GM12864 (cell line): ENCODE results near the gene SP140L.
"Not testable (repeated sequence)": the region's sequence is repeated elsewhere in the genome, so short reads cannot be mapped to it uniquely, and the experiment has no call there.

Experiments
- DNase-seq: peaks from one replicate; pipeline ENCODE4 v3.0.0-alpha.2; 2011; ENCODE audit warnings: low read depth
- H3K4me3 ChIP-seq: 2 replicates; pipeline ENCODE4 v1.5.1; 2011; ENCODE audit warnings: mild to moderate bottlenecking, low read depth, low read length, control low read depth
- TF ChIP-seq, protein P1 (sequence below): IDR thresholded peaks from 2 replicates; pipeline ENCODE4 v1.5.1; 2011; ENCODE audit warnings: low read depth, mild to moderate bottlenecking, moderate library complexity, low read length, control low read depth, inconsistent platforms; ENCODE audit errors: missing control alignments

The SP140L gene

DNA sequence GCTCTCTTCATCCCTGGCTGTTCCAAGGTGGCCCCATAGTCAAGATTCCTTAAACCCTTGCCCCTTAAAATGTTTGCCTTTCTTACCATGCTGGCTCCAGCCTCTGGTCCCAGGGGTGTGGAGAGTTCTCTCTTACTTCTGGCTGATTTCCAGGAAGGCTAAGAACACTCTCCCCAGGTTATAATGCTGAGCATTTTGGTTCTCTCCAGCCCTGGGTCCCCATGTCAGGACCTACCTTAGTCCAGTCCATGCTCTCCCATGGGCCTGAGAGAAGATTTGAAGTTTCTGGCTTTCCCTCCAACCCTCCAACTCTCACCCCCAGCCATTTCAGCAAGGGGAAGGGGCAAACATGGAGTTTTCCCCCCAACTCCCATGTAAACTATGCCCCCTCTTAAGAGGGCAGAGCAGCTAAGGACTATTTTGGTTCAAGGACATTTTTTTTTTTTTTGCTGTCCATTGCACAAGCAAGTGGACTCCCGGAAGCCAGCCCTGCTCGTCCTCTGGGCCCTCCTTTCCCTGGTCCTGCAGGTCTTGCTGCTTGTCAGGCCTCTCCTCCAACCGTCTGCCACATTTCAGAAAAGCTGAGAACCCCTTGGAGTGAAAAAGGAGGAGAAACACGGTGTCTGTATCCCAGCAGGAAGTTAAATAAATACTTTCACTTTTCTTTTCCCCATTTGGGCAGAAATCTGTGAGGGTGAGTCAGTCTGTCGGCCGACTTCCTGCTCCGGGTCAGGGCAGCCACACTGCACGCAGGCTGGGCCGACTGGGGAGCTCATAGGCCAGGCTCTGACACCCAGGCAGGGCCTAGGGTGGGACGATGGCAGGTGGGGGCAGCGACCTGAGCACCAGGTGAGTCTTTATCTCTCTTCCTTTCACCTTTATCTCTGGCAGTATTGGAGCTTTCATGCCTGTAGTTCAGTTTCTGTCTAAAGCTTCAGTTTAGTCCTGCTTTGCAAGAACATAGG lies at the start of gene SP140L:
Gene SP140L (plus strand): TSS at position 741 of the 965 bp plus-strand sequence. CDS start 77 bp downstream, at position 818.
- TF ChIP-seq, protein P1, sequence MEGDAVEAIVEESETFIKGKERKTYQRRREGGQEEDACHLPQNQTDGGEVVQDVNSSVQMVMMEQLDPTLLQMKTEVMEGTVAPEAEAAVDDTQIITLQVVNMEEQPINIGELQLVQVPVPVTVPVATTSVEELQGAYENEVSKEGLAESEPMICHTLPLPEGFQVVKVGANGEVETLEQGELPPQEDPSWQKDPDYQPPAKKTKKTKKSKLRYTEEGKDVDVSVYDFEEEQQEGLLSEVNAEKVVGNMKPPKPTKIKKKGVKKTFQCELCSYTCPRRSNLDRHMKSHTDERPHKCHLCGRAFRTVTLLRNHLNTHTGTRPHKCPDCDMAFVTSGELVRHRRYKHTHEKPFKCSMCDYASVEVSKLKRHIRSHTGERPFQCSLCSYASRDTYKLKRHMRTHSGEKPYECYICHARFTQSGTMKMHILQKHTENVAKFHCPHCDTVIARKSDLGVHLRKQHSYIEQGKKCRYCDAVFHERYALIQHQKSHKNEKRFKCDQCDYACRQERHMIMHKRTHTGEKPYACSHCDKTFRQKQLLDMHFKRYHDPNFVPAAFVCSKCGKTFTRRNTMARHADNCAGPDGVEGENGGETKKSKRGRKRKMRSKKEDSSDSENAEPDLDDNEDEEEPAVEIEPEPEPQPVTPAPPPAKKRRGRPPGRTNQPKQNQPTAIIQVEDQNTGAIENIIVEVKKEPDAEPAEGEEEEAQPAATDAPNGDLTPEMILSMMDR, result no peak
- DNase-seq, result no peak
- peak within 1 kb of the TSS; percentile 73 for H3K4me3 ChIP-seq

DNA sequence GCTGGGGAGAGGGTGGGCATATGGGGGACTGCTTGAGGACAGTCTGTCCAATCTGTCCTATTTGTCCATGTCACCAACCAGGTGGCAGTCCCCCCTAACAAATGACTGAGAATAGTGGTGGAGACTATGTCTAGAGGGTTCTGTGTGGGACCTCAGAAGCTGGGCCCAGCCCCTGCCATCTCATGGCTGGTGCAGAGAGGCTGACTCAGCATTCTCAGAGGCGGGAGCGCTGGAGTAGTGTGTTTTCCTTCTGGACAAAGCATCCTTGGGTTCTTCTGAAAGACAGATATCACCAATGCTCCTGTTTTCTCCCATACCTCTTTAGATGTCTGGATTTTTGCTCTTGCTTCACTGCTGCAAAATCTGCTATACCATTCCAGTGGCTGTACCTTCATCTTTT lies 44.1 kb upstream of the SP140L start:
- no peak overlapping the region for H3K4me3 ChIP-seq
- DNase-seq, result no peak
- TF ChIP-seq, protein P1, result no peak

- no peak overlapping the region for H3K4me3 ChIP-seq
- no peak for DNase-seq
- TF ChIP-seq, protein P1, result no peak
Measured at GRCh38 chr2:230286048-230286447, 40.9 kb upstream of the SP140L start.

DNA sequence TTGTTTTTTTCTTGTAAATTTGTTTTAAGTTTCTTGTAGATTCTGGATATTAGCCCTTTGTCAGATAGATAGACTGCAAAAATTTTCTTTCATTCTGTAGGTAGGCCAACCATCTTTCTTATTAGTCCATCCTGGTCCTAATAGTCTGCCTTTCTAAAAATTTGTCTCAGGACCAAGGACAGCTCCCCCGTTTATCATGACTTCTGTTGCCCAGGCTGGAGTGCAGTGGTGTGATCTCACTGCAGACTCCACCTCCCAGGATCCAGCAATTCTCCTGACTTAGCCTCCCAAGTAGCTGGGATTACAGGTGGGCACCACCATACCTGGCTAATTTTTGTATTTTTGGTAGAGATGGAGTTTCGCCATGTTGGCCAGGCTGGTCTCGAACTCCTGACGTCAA lies 37.7 kb upstream of the SP140L start:
- H3K4me3 ChIP-seq, DNase-seq: not testable (repeated sequence)

- DNase-seq, result no peak
- TF ChIP-seq, protein P1, result no peak
- no peak overlapping the region for H3K4me3 ChIP-seq
Measured at GRCh38 chr2:230295192-230295591, 31.8 kb upstream of the SP140L start.

- DNase-seq, result no peak
- TF ChIP-seq, protein P1, result no peak
- H3K4me3 ChIP-seq, result no peak overlapping the region
Measured at GRCh38 chr2:230296917-230297316, 30.1 kb upstream of the SP140L start.

DNA sequence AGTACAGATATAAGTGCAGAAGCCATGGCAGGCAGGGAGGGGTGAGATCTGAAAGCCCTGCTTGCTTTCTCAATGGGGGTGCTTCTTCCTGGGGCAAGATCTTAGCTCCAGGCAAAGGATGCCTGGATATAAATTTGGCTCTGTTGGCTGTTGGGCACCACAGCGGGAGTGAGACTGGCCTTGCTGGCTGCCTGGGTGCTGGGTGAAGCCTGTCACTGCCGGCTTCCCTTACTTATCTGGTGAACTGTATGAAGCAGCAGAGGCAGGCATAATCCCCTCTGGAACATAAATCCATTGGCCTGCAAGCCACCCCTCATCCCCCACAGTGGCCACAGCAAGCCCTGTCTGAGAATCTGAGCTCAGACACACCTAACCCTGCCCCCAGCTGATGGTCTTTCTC lies 27.4 kb upstream of the SP140L start:
- H3K4me3 ChIP-seq, result no peak overlapping the region
- TF ChIP-seq, protein P1, result no peak
- no peak for DNase-seq
